Measurements from ENCODE around the gene GRIK3.

GRIK3 gene

DNA sequence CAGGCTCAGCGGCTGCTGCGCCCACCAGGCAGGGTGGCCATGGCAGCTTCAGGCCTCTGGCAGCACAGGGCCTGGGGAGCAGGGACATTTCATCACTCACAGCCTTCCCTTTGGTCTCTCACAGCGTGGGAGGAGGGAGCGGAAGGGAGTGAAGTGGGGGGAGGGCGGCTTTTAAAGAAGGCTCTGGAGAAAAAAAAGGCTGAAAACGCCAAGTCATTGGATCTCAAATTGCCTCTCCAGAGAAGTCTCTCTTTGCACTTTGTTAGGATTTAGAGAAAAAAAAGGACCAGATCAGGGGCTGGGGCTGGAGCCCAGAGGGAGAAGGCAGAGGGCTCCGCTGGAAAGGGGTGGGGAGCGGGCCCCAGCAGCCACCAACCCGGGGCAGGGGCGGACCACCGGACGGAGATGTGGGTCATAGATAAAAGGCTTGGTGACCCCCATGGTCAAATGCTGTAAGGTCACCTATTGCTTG lies 209.9 kb downstream of the GRIK3 start:
- DNase-seq (ENCODE audit: low spot score), result no peak

- no peak for DNase-seq (ENCODE audit: low spot score)
Observed at GRCh38 chr1:36822648-36823047, 211.7 kb downstream of the GRIK3 start.

- no peak for DNase-seq (ENCODE audit: low spot score)
Observed at GRCh38 chr1:36821386-36821785, 212.9 kb downstream of the GRIK3 start.

DNA sequence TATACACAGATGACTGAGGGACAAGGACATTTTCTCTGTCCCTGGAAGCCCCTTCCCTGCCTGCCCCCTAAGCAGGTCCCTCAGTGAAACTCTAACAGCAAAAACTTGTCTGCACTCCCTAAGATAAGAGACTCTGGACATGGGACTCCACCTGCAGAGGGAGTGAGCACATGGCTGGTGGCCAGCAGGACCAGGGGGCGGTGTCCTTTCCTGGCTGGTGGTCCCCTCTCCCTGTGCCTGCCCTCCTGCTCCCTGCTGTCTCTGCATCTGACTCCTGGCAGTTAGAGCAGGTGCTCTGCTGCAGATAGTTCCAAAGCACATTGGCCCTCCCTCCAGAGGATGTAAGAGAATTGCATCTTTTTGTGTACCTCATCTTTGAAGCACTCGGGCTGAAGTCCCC lies 215.5 kb downstream of the GRIK3 start:
- no peak for DNase-seq (ENCODE audit: low spot score)

GRCh38 chr1:36816348-36816747 lies 218.0 kb downstream of the GRIK3 start:
- no peak for DNase-seq (ENCODE audit: low spot score)

- DNase-seq (ENCODE audit: low spot score), result no peak
Observed at GRCh38 chr1:36814774-36815173, 219.5 kb downstream of the GRIK3 start.

- no peak for DNase-seq (ENCODE audit: low spot score)
Observed at GRCh38 chr1:36814083-36814482, 220.2 kb downstream of the GRIK3 start.

DNA sequence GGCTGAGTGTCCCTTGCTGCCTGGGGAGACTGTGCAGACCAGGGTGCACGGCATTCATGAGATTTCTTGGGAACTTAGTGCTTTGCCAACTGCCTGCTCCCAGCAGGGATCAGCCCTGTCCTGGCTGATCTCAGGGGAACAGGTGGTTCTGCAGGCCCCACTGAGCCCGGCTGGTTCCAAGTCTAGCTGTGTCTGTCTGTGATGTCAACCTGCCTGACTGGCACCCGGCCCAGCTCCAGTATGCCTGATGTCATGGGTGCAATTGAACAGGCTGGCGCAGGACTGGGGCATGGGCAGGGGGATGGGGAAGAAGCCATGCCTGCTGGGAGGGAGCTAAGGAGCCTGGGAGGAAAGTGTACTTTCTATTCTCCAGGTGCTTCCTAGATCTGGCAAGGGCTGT lies 227.1 kb downstream of the GRIK3 start:
- DNase-seq (ENCODE audit: low spot score), result no peak

GRCh38 chr1:36805979-36806640 lies 228.2 kb downstream of the GRIK3 start:
- no peak for DNase-seq (ENCODE audit: low spot score)

GRCh38 chr1:36804669-36805314 lies 229.5 kb downstream of the GRIK3 start:
- DNase-seq (ENCODE audit: low spot score), result no peak

- no peak for DNase-seq (ENCODE audit: low spot score)
Observed at GRCh38 chr1:36803868-36804570, 230.3 kb downstream of the GRIK3 start.

DNA sequence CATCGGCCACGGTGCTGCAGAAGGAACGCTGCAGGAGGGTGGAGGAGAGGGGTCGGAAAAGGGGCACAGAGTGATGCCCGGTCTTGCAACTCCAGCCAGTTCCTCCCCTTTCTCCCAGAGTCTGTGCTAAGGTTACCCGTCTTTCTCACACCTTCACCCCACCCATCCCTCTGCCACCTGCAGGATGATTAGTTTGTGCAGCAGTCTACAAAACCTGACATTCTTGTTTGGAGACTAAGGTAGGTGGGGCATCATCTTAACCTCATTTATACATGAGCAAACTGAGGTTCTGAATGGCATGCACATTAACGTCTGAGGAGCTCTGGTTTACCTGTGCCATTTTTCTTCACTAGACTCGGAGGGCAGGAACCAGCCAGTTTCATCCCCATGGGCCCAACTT lies 232.3 kb downstream of the GRIK3 start:
- no peak for DNase-seq (ENCODE audit: low spot score)

GRCh38 chr1:36797761-36798160 lies 236.6 kb downstream of the GRIK3 start:
- DNase-seq (ENCODE audit: low spot score), result no peak

DNA sequence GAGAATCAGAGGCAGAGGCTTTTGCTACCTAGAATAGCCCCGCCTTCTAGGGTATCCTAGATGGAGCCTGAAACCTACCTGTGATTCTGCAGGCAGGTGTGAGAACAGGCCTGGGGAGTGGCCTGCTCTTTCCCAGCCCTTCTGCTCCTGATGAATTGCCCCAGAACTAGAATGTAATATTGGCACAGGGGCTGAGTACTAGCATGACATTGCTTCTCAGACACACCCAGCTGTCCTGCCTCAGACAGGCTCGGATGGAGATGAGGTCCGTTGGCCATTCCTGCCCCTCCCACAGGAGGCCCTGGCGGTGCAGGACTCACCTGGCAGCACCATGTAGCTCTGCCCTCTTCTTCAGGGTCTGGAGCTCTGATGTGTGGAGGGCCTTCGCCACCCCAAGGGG lies 237.6 kb downstream of the GRIK3 start:
- DNase-seq (ENCODE audit: low spot score), result no peak

GRCh38 chr1:36796106-36796590 lies 238.2 kb downstream of the GRIK3 start:
- DNase-seq (ENCODE audit: low spot score), result no peak

GRCh38 chr1:36794460-36794859 lies 239.9 kb downstream of the GRIK3 start:
- no peak for DNase-seq (ENCODE audit: low spot score)

- no peak for DNase-seq (ENCODE audit: low spot score)
Observed at GRCh38 chr1:36793452-36793851, 240.9 kb downstream of the GRIK3 start.

- no peak for DNase-seq (ENCODE audit: low spot score)
Observed at GRCh38 chr1:36792292-36792691, 242.0 kb downstream of the GRIK3 start.

GRCh38 chr1:36790191-36790590 lies 244.1 kb downstream of the GRIK3 start:
- DNase-seq (ENCODE audit: low spot score), result no peak

DNA sequence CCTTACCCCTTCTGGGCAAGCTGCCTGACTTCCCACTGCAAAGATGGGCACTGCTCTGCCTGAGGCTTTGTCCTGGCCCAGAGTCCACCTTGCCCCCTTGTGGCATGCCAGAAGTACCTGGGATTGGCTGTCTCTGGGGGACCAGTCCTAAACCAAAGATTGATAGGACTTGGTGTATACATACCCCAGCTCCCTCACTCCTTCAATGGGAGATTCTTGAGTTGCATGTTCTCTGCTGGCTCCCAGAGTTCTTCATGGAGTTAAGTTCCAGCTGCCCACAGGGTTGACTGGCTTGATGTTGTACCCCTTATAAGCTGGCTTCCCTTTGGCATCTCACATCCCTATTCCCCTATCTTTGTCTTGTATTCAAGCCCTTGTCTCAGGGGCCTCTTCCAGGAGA lies 244.8 kb downstream of the GRIK3 start:
- no peak for DNase-seq (ENCODE audit: low spot score)

GRCh38 chr1:36787312-36787913 lies 246.9 kb downstream of the GRIK3 start:
- no peak for DNase-seq (ENCODE audit: low spot score)

- DNase-seq (ENCODE audit: low spot score), result no peak
Observed at GRCh38 chr1:36786425-36786824, 247.9 kb downstream of the GRIK3 start.
